DOHH2 (cell line): Measurements from ENCODE around the gene AQP1.

Experiments used
- CTCF ChIP-seq: fragments of 200-600 bp; sonication (generic); IDR thresholded peaks from one replicate; pipeline ENCODE4 v1.5.1; 2014; ENCODE audit warnings: antibody characterized with exemption, mild to moderate bottlenecking, low read depth, low read length; ENCODE audit not compliant: poor library complexity, severe bottlenecking
- EZH2phosphoT487 ChIP-seq: fragments of 200-600 bp; sonication (generic); IDR thresholded peaks from 2 replicates; pipeline ENCODE4 v1.6.1; 2017; ENCODE audit warnings: borderline replicate concordance, mild to moderate bottlenecking, antibody characterized with exemption, low read length, moderate library complexity, mixed read lengths

DNA sequence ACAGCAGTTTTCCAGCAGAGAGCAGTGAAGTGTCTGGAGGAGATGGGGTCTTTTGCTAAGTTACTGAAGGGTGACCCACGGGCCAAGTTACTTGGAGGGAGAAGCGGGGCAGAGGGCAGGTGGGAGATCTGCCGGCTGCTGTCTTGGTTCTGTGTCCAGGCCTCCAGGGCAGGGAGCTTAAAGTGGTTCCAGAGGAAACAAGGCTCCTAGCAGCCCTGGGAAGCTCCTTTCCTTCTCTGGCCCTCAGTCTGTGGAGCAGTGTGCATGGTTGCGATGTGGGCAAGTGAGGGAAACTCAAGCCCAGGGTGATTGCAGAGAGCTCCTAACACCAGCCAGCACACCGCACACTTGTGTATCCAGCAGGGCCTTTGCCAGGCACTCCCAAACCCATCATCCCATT lies 58.4 kb downstream of the AQP1 start:
- TF ChIP-seq CTCF (no peak), EZH2phosphoT487 (no peak)
